Measurements from ENCODE around the gene STAM2.
A peak's percentile ranks its signal among the peaks of the same experiment; 100 is the strongest.
"Not testable (repeated sequence)": the region's sequence is repeated elsewhere in the genome, so short reads cannot be mapped to it uniquely, and the experiment has no call there.

The STAM2 gene

DNA sequence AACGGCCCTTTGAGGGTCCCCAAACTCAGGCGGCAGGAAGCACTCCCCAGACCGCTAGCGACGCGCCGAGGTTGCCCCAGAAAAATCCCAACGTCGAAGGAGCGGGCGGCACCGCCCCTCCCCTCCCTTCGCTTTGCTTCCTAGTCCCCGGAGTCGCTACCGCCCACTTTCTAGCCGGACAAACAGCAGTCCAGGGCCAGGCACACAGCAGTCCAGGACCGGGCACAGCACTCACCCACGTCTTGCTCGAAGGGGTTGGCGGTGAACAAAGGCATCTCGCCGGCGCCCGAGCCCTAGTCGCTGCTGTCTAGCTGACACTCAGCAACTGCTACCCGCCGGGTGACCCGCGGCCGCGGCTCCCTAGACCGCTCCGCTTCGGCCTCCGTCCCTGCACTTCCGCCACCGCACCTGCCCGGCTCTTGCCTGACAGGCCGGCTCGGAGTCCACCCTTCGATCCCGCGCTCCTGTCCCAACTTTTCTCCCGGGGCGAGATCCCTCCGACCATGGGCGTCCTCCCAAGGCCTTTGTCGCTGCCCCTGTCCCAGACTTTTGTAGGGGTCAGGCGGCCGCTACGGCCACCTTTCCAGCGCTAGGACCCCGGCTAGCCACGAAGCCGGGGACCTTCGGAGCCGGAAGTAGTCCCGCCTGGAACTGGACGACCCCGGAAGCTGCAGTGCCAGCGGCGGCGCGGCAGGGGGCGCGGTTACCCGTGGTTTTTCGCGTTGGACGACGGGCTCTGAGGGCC, at the start of gene STAM2:
Gene STAM2, minus strand, starts transcription at position 396 of the 745 bp plus-strand sequence. Its CDS starts 121 bp downstream, at position 275.
- peak; percentile 85 for DNase-seq (ENCODE audit: low read depth)

DNA sequence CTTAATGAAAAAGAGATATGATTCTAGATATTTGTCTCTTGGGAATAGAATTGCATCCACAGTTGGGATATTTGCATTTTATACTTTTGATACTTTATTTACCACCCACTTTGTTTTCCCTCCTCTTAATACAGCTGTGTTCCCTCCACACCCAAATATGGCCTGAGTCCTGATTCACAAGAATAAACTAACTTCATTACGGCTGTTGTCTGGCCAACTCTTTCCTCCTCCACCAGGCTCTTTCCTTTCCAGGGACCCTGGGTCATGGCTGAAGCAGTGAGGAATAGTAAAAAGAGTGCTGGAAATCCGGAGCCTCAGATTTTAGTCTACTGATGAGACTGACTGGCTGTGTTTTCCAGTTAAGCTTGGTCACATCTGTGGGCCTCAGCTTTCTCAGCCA, 48.4 kb upstream of the STAM2 start:
- no peak for DNase-seq (ENCODE audit: low read depth)

GRCh38 chr2:152222975-152223637, 47.5 kb upstream of the STAM2 start:
- DNase-seq (ENCODE audit: low read depth) = peak; percentile 79

DNA sequence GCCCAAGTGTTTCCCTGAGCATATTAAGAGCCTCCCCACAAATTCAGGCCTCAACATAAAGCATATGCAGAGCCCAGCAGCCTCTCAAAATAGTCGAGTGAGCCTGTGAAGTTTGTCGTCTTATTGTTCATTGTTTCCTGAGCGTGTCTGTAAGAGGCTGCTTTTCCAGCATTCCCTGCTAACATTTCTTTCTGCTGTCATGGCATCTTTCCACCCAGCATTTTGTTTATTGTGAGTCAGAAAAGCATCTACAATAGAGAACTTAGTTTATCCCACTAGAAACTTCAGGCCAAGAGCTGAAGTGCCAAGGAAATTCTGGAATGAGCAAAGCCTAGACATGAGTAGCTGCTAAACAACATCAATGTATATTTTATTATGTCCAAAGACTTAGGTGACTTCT, 46.3 kb upstream of the STAM2 start:
- peak; percentile 24 for DNase-seq (ENCODE audit: low read depth)

GRCh38 chr2:152219077-152219828, 43.7 kb upstream of the STAM2 start:
- no peak for DNase-seq (ENCODE audit: low read depth)

DNA sequence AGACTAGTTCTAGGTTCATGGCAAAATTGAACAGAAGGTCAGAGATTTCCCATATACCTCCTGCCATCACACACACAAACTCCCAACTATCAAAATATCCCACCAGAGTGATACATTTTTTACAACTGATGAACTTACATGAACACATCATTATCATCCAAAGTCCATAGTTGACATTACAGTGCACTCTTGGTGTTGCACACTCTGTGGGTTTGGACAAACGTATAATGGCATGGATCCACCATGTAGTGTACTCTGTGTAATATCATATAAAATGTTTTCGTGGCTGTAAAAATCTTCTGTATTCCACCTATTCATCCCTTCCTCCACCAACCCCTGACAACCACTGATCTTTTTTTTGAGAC, 25.9 kb upstream of the STAM2 start:
- DNase-seq (ENCODE audit: low read depth) = no peak

DNA sequence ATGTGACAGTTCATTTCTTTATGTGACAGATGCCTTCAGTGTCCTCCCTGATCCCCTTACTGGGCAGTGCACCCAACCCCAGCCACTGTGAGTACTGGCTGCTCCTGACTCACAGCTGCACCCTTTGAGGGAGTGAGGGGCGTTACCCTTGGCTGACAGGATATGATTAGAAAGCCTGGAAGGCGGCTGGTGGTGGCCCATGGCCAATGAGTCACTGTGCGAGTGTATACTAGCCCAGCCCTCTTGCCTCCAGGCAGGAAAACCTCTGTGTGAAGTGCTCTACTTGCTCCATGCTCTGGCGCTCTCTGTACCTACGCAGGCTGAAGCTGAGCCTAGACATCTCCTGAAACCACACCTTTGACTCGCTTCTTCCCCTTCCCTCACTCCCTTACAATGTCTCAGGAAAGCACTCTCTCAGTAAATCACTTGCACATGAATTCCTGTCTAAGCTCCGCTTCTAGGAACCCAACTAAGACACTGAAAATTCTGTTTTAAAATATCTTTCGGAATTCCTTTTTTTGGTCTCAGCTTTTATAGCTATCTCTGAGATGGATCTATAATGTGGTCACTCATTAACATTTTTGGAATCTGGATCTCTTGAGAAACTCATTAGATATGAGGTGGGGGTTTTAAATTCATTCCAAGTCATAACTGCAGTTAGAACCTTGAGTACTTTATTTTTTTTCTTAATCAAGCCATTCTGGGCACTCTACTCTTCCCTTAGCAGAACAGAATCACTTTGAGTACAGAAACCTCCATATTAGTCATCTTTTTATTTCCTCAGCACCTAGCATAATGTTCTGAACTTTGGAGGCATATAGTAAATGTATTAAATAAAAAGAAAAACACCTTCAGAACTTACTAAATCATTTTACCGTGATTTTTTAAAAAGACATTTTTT, 25.3 kb upstream of the STAM2 start:
- DNase-seq (ENCODE audit: low read depth) = peak; percentile 92

GRCh38 chr2:152200101-152200500, 24.5 kb upstream of the STAM2 start:
- no peak for DNase-seq (ENCODE audit: low read depth)

- DNase-seq (ENCODE audit: low read depth) = no peak
Measured at GRCh38 chr2:152198499-152198898, 22.9 kb upstream of the STAM2 start.

DNA sequence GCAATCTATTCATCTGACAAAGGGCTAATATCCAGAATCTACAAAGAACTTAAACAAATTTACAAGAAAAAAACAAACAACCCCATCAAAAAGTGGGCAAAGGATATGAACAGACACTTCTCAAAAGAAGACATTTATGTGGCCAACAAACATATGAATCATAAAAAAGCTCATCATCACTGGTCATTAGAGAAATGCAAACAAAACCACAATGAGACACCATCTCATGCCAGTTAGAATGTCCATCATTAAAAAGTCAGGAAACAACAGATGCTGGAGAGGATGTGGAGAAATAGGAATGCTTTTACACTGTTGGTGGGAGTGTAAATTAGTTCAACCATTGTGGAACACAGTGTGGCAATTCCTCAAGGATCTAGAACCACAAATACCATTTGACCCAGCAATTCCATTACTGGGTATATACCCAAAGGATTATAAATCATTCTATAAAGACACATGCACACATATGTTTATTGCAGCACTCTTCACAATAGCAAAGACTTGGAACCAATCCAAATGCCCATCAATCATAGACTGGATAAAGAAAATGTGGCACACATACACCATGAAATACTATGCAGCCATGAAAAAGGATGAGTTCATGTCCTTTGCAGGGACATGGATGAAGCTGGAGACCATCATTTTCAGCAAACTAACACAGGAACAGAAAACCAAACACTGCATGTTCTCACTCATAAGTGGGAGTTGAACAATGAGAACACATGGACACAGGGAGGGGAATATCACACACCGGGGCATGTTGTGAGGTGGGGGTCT, 22.1 kb upstream of the STAM2 start:
- DNase-seq (ENCODE audit: low read depth) = not testable (repeated sequence)

DNA sequence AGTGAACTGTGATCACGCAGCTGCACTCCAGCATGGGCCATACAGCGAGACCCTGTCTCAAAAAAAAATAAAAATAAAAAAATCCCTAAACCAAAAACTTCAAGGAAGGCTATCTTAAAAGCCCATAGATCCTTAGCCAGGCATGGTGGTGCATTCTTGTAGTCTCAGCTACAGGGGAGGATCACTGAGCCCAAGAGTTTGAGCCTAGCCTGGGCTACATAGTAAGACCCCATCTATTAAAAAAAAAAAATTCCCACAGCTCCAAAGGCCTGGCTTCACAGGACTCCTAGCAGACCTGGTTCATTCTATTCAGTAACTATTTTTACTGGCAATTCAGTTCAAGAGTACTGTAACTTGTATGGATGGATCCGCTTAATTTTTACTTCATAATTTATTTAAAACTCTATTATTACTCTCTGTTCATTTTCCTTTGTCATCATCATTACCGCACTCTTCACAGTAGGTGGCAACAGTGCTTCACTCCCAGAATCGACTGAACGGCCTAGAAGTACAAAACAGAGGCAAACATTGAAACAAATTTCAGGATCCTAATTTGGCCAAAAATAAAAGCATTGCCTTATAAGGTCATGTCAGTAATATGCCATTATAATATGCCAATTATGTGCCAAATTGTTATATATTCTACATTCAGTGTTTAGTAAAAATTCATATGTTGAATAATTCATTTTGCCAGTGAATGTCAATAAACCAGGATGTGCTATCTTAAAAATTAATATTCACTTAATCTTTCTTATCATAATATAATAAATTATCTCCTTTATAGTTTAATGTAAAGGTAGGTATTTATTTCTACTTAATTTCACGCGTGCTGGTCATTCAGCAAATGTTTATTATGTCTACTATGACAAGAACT, 14.3 kb upstream of the STAM2 start:
- DNase-seq (ENCODE audit: low read depth) = peak; percentile 68

DNA sequence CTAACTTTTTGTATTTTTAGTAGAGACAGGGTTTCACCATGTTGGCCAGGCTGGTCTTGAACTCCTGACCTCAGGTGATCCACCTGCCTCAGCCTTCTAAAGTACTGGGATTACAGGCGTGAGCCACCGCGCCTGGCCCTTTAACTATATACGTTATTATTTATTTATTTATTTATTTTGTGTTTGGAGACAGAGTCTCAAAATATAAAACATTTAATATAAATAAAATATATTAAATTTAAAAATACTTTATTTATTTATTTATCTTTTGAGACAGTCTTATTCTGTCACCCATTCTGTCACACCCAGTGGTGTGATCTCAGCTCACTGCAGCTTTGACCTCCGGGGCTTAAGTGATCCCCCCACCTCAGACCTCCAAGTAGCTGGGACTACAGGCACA, 11.2 kb upstream of the STAM2 start:
- not testable (repeated sequence) for DNase-seq (ENCODE audit: low read depth)

DNA sequence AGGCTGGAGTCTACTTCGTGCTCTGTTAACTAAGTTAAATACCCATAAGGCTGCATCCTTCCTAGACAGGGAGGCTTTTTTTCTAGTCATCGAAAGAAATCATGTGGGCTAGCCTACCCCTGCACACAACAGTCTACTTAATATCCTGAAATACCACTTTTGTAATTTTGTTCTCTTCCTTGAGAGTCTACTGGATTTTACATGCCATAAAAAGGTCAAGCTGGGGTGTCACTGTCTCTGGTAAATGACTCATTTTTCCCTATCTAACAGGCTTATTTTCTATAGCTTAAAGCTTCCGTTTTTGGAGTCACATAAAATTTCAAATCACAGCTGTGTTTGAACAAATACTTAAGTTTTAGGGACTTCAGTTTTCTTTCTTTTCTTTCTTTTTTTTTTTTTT, 10.7 kb upstream of the STAM2 start:
- no peak for DNase-seq (ENCODE audit: low read depth)

DNA sequence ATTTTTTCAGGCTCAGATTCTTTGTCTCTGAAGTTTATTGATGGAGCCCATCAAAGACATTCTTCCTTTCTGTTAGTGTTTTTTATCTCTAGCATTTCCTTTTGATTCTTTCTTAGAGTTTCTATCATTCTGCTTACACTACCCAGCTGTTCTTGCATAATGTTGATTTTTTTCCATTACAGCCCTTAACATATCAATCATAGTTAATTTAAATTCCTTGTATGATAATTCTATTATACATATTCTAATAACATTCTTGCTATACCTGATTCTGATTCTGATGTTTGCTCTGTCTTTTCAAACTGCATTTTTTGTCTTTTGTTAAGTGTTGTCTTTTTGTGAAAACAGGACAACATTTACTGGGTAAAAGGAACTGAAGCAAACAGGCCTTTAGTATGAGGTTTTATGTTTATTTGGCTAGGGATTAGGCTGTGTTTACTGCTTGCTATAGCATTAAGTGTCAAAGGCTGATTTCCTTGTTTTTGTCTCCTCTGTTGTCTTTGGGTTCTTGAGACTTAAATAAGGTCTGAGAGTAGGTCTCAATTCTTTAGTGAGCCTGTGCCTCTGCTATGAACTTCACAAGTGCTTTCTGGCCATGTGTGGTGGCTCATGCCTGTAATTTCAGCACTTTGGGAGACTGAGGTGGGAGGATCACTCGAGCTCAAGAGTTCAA, 8.0 kb upstream of the STAM2 start:
- no peak for DNase-seq (ENCODE audit: low read depth)

DNA sequence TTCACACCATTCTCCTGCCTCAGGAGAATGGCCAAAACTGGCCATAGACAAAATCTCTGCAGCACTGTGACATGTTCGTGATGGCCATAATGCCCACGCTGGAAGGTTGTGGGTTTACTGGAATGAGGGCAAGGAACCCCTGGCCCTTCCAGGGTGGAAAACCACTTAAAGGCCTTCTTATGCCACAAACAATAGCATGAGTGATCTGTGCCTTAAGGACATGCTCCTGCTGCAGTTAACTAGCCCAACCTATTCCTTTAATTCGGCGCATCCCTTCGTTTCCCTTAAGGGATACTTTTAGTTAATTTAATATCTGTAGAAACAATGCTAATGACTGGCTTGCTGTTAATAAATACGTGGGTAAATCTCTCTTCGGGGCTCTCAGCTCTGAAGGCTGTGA, 2.1 kb upstream of the STAM2 start:
- not testable (repeated sequence) for DNase-seq (ENCODE audit: low read depth)

DNA sequence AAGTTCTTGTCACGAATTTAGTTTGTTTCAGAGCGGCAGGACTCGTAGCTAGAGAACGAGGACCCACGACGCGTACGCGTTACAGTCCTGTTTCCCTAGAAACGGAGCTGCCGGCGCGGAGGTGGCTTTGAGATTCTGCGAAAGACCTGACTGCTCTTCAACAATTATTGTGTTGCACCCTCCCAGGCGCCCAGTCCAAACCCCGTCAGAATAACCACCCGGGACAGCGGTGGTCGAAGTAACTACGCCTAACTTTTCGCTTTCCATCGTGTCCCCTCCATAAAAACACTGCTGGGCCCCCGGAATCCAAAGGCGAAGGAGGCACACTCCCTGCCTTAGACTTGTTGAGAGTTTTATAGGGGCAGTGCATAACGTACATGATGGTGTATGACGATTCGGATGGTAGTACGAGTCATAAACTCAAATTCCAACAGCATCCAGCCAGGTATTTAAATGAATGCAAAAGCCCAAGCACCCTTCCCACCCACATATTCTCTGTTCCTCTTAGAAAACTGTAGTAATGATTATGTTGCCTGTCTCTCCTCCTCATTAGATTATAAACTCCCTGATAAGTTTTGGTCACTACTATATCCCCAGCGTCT, 651 bp upstream of the STAM2 start:
- no peak for DNase-seq (ENCODE audit: low read depth)

DNA sequence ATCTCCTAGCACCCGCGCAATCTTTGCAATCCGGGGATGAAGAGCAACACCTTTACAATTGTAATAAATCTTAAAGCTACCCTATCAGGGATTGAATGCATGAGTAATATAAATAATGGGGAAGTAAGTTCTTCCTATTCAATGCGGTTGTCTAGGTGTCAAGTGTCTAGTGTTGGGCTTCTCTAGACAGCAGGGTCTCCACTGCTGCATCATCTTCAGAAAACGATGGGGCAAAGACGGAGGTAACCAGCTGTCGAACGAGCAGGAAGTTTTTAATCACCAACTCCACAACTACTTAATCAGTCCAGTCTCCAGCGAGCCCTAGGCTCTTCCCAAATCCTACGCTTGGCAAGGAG, 573 bp downstream of the STAM2 start:
- DNase-seq (ENCODE audit: low read depth) = no peak

- no peak for DNase-seq (ENCODE audit: low read depth)
Measured at GRCh38 chr2:152174574-152174973, 989 bp downstream of the STAM2 start.

DNA sequence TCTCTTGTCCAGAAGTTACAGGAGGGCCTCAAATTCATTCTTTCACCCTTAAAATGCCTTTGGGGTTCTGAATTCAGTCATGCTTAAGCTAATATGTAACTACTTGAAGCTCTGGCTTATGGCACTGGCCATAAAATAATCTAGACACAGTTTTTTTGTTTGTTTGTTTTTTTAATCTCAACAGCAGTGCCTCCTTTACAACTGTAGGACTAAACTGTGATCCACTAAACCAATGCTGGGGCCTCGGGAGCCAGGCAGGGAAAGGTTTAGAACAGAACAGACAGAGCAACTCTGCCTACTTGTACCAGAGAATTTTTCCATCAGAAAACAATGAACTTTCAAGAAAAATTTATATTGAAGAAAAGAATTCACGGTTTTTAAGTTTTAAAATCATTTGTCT, 1.7 kb downstream of the STAM2 start:
- DNase-seq (ENCODE audit: low read depth) = no peak

Measured in fibroblast of the conjunctiva (primary cell).